Measurements from ENCODE around the gene TRAPPC3.

TRAPPC3 gene

DNA sequence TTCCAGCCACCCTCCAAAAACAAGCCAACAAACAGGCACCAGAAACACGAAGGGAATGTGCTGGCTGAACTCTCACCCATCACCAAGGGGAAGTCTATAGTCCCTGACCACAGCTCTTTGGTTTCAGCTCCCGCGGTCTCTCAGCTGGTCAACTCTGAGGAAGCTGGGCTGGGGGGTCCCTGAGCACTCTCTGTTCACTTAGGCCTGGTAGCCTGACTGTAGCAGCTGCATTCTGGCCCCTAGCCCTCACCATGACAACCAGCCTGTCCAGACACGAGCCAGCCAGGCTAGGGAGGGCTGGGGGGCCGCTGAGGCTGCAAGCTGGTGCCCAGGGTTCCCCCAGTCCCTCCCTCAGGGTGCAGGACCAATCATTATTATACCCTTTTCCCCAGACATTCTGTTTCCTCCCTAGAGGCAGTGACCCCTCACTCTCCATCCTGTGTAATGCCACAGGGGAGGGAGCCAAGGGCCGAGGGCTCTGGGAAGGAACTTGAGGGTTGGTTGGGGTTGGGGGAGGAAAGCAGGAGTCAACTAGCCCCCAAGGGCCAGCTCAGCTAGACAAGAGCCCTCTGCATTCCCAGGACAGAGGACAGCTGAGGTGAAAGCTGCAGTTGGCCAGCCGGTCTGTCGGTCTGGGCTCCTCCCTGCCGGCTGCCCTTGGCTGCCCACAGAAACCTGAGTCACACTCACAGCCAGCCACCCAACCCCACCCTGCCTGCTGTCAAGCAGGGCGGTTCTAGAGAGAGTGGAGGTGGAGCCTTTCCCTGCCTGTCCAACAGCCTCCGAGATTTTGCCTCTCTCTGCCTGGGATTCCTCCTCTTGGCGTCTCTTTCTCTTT lies 1.2 kb upstream of the TRAPPC3 start:
- H3K27me3 ChIP-seq (replicated peaks; ENCODE audit: control insufficient read depth, insufficient read depth, low read length): no peaks in the 10 kb centered on the region
- H3K36me3 ChIP-seq (ENCODE audit: control insufficient read depth, insufficient read depth, low read length): no peaks in the 10 kb centered on the region; the same call in 1 of the 2 replicates
- peak overlapping the region; percentile 31 for H3K4me3 ChIP-seq (replicated peaks; ENCODE audit: low read depth, low read length)
- TF ChIP-seq, protein P1, sequence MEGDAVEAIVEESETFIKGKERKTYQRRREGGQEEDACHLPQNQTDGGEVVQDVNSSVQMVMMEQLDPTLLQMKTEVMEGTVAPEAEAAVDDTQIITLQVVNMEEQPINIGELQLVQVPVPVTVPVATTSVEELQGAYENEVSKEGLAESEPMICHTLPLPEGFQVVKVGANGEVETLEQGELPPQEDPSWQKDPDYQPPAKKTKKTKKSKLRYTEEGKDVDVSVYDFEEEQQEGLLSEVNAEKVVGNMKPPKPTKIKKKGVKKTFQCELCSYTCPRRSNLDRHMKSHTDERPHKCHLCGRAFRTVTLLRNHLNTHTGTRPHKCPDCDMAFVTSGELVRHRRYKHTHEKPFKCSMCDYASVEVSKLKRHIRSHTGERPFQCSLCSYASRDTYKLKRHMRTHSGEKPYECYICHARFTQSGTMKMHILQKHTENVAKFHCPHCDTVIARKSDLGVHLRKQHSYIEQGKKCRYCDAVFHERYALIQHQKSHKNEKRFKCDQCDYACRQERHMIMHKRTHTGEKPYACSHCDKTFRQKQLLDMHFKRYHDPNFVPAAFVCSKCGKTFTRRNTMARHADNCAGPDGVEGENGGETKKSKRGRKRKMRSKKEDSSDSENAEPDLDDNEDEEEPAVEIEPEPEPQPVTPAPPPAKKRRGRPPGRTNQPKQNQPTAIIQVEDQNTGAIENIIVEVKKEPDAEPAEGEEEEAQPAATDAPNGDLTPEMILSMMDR (IDR thresholded peaks at IDR 0.05; ENCODE audit: insufficient read depth, low read length, poor library complexity, severe bottlenecking): no peak
- peak; percentile 80 for DNase-seq (ENCODE audit: extremely low read depth, insufficient read length)

DNA sequence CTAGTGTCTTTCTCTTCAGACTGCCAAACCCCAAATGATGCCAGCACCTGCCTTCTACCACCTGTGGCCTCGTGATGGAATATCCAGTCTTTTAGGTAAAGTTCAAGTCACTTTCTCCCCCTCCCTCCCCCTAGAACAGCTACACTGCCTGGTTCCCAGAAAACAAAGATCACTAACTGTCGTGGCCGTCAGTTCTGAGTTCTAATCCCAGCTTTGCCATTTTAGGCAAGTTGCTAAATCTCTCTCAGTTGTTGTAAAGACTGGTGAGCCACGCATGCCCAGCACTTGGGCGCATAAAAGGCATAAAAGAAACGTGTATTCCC lies 648 bp upstream of the TRAPPC3 start:
- Histone ChIP-seq H3K4me3 (replicated peaks; ENCODE audit: low read depth, low read length) (0 out of 2 replicates have a peak overlapping the region, but pooled peaks have one; percentile 32), H3K27me3 (replicated peaks; ENCODE audit: control insufficient read depth, insufficient read depth, low read length) (no peaks in the 10 kb centered on the region), H3K36me3 (ENCODE audit: control insufficient read depth, insufficient read depth, low read length) (no peaks in the 10 kb centered on the region; the same call in 1 of the 2 replicates)
- TF ChIP-seq, protein P1 (IDR thresholded peaks at IDR 0.05; ENCODE audit: insufficient read depth, low read length, poor library complexity, severe bottlenecking): no peak
- DNase-seq (ENCODE audit: extremely low read depth, insufficient read length): no peak

DNA sequence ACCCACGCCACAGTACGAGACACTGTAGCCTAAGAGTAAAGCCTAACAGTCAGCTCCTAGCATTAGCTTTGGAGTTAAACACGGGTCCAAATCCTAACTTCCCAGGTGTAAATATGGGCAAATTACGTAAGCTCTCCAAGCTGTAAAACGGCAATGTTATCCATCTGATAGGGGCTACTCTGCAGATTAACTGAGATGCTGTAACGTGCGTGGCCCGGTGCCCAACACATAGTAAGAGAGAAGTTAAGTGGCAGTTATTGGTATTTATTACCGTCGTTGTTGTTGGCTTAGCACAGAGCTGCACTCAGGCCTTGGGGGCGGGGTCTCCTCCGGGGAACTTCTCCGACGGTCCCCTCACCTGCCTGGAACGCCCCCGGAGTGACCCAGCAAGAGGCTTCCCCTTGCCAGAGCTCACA lies 457 bp downstream of the TRAPPC3 start:
- no peak for DNase-seq (ENCODE audit: extremely low read depth, insufficient read length)
- no peaks in the 10 kb centered on the region; the same call in 1 of the 2 replicates for H3K36me3 ChIP-seq (ENCODE audit: control insufficient read depth, insufficient read depth, low read length)

DNA sequence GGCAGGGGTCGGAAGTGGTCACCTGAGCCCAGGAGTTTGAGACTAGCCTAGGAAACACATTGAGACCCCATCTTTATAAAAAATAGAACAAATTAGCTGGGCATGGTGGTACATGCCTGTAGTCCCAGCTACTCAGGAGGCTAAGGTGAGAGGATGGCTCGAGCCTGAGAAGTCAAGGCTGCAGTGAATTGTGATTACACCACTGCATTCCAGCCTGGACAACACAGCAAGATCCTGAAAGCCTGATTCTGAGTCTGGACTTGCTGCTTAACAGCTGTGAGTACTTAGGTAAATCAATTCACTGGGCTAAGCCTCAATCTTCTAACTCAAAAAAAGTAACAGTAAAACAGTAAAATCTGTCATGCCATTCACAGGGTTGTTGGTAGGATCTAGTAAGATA lies 4.9 kb downstream of the TRAPPC3 start:
- H3K4me3 ChIP-seq (replicated peaks; ENCODE audit: low read depth, low read length): no peak overlapping the region
- TF ChIP-seq, protein P1 (IDR thresholded peaks at IDR 0.05; ENCODE audit: insufficient read depth, low read length, poor library complexity, severe bottlenecking): no peak
- no peaks in the 10 kb centered on the region for H3K27me3 ChIP-seq (replicated peaks; ENCODE audit: control insufficient read depth, insufficient read depth, low read length)
- DNase-seq (ENCODE audit: extremely low read depth, insufficient read length): no peak
- H3K36me3 ChIP-seq (ENCODE audit: control insufficient read depth, insufficient read depth, low read length): peaks cover 4% of the 10 kb centered on the region

More for the DNA sequence above, 457 bp downstream of the TRAPPC3 start:
- TF ChIP-seq, protein P1 (IDR thresholded peaks at IDR 0.05; ENCODE audit: insufficient read depth, low read length, poor library complexity, severe bottlenecking): no peak
- Histone ChIP-seq H3K4me3 (replicated peaks; ENCODE audit: low read depth, low read length) (peak overlapping the region; percentile 83), H3K27me3 (replicated peaks; ENCODE audit: control insufficient read depth, insufficient read depth, low read length) (no peaks in the 10 kb centered on the region)

DNA sequence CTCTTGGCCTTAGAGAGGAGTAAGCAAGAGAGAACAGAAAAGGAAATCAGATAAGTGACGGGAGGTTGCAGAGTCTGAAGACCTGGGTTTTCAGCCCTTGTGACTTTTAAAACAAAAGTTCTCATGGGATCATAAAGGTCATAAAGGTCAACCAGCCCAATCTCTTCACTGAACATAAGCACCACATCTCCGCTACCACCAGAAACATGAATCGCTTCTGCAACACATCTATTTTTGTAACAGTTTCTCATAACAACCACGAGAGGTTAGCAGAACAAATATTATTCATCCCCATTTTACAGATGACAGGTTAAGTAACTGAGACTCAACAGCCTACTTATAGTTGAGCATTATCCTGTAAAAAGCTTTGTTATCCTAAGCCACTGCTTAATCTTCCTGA lies 5.9 kb downstream of the TRAPPC3 start:
- no peak for DNase-seq (ENCODE audit: extremely low read depth, insufficient read length)
- Histone ChIP-seq H3K36me3 (ENCODE audit: control insufficient read depth, insufficient read depth, low read length) (peaks cover 4% of the 10 kb centered on the region), H3K27me3 (replicated peaks; ENCODE audit: control insufficient read depth, insufficient read depth, low read length) (no peaks in the 10 kb centered on the region), H3K4me3 (replicated peaks; ENCODE audit: low read depth, low read length) (no peak overlapping the region; the same call in 1 of the 2 replicates)
- TF ChIP-seq, protein P1 (IDR thresholded peaks at IDR 0.05; ENCODE audit: insufficient read depth, low read length, poor library complexity, severe bottlenecking): no peak
